NCI-H2171 treated with DMSO at 0.1 percent for 48 hours (cell line): ENCODE results near the gene CLEC2L.

ENCODE experiments used
- DNase-seq: peaks from one replicate; lab custom pipeline; 2025; lab: John Stamatoyannopoulos, UW

CLEC2L gene

GRCh38 chr7:139575338-139575680 is 51.8 kb downstream of the CLEC2L start:
- no peak for DNase-seq

DNA sequence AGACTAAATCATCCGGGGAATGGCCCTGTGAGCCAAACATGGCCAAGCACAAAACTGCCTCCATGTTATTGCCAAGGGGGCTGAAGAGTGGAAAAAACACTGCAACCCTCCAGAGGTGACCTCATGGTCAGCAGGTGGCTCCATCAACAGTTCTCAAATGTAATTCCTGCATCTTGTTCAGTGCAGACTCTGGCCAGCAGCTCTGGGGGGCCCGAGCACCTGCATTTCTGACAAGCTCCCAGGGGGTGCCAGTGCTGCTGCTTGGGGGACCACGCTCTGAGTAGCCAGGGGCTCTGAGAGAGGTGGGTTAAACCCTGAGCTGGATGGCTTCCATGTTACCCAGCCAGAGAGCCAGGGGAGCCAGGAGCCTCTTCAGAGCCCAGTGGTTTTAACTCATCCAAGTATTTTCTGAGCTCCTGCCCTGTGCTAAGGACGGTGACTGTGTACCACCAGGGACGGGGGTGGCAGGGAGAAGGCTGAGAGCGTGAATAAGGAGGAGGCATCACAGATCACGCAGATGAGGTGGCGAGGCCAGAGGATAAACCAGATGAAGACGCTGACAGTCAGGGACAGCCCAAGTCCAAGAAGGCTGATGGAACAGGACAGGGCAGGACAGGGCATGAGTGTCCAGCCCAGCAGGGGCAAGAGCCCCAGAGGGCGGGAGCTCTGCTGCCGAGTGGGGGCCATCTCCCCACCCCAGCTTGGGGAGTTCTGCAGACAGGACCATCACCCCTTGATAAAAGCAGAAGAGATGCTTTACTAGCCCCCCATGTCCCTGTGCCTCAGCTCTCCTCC is 52.9 kb downstream of the CLEC2L start:
- no peak for DNase-seq

DNA sequence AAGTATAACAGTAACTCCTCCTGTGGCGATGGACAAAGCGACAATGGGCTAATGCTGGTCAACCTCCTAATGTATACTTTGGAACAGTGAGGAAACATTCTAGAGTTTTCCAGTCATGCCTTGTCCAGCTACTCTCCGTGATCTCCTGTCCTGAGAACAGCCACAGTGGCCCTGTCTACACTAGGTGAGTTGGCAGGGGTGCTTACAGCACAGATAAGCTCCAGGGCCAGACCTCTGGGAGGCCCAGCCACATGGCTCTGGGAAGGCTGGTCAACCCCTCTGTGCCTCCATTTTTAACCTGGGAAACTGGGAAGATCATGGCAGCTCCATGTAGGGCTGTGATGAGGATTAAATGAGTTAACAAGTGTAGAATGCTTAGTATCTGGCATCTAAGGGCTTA is 57.0 kb downstream of the CLEC2L start:
- no peak for DNase-seq

GRCh38 chr7:139582130-139582650 is 58.7 kb downstream of the CLEC2L start:
- DNase-seq, result no peak

DNA sequence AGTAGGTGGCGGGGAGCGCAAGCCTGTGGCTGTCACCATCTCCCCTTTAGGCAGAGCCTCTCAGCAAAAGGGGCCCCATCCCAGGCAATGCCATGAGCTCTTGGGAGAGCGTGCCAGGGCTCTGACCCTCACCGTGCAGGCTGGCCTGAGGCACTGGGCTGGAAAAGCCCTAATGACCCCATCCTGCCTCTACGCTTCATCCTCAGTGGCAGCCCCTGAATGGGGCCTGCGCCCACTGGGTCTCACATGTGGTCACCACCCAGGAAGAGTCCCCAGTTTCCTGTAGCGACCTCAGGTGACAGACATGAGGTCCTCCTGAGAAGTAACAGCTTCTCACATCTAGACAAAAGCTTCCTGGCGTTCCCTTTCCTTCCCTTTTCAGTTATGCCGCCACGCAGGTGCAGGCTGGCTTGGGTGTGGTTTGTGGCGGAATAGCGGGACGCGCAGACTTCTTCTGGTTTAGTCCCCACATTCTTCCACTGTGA is 59.2 kb downstream of the CLEC2L start:
- no peak for DNase-seq

DNA sequence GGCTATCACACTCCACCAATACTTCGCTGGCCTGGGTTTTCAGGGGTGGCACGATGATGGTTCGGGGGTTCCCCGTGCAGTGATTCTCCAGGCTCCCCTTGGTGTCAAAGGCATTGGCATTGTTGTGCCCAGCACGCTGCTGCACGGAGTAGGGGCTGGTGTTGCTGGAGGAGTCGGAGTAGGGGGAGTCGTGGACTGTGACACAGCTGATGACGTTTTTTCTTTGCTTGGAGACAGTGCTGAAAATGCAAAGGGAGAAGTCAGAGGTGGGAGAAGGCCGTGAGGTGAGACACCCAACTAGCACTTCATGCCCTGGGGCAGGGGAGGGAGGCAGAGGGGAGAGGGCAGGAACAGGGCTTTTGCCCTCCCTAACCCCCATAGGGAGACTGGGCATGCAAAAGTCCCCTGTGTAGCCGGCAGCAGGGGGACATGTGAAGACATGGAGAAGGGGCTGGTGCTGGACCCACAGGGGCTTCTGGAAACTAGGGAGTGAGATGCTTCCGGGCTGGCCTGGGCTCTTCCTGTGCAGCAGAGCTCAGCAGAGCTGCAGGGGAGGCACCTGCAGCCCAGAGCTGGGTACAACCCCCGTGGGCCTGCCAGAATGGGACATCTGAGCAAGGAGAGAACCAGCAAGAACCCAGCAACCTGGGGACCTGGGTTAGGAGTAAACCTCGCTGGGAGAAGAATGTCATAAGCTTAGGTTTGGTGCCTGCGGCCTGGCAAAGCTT is 60.5 kb downstream of the CLEC2L start:
- no peak for DNase-seq

DNA sequence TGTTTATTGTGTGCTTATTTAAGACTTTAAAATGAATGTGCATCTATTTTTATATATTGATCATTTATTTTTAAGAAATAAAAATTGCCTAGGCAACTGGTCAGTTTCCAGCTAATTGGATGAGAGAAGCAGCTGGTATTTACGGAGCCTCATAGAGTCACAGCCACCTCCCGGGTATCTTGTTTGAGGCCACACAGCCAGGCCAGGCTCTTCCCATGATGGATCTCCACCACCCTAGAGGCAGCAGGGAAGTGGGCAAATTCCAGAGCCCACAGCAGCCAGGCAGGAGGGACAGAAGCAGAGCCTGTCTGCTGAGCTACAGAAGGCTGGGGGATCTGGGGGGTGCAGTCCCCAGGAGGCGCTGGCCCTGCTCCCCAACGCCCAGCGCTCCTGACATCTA is 61.6 kb downstream of the CLEC2L start:
- DNase-seq, result no peak

- DNase-seq, result no peak
Measured at GRCh38 chr7:139586286-139586685, 62.8 kb downstream of the CLEC2L start.

- no peak for DNase-seq
Measured at GRCh38 chr7:139587535-139587934, 64.0 kb downstream of the CLEC2L start.

DNA sequence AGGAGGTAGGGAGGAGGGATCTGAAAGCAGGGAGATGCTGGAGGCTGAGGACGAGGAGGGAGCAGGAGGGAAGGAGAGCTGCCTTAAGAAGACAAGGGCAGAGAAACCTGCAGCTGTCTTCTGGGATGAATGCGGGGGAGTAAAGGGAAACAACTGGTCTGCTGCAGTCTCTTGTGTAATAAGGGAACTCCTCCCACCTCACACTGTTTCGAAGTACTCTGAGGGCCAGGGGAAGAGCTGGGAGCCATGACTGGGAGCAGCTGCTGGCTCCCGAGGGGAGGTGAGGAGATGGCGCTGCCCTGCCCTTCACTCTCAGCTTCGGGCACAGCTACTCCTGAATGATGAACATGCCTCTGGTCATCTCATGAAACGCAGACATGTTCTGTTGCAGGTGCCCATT is 65.1 kb downstream of the CLEC2L start:
- DNase-seq, result peak; percentile 28

- no peak for DNase-seq
Measured at GRCh38 chr7:139589474-139589873, 66.0 kb downstream of the CLEC2L start.

DNA sequence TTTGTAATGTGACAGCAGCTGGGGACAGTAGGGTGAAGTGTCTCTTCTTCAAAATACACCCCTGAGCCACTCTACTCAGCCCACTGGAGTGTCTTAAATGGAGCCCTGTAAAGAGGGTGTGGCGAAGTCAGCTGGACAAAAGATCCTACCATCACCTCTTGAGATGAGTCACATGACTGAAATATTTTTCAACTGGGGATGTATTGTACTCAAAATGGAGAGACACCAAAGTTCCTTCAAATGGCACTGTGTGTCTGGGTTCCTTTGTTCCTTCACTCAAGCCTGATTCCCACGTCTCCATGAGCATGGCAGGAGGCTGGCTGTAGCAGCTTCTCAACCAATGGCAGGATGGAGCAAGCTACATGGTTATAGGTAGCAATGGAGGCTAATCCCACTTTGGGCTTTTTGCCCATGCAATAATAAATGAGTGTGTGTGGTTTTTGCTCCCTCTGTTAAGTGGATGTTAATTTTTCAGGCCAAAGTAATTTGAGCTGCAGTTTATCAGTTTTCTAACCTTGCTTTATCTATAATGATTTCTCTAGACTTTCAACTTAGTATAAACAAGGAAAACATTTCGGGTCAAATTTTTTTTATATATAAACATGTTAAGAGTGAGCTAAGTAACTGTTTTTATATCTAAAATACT is 68.2 kb downstream of the CLEC2L start:
- no peak for DNase-seq

DNA sequence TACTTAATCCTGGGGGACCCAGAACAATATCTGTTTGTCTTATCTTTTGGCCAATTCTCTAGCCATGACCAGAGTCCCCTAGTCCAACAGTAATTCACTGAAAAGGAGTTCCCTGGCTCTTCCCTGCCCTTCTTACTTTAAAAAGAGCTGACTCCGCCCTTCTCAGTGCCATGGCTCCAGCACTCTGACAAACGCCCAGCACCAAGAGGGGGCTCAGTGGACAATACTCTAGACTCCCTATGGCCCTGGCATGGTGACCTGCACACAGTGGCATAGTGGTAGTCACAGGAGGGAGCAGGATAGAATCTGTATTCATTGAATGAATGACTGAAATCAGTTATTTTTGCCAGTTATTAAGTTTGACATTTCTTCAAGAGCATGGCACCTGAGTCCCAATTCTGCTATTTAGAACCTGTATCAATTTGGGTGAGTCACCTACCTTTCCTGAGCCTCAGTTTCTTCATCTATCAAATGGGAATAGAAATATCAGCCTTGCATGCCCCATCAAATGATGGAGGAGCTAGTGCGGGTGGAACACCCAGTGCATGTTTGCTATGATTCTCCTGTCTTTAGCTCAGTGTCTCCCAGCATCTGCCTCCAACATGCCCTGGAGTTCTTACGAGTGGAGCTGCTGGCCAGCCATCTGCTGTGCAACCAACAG is 69.4 kb downstream of the CLEC2L start:
- no peak for DNase-seq

- no peak for DNase-seq
Measured at GRCh38 chr7:139594090-139594489, 70.6 kb downstream of the CLEC2L start.
